Esophagus squamous epithelium (tissue), 4 donors: ENCODE measurements around the gene ATP11A.

Source experiments
- CTCF ChIP-seq, 6 experiments: fragments of 450-650 bp in 4 of 6; fragments of 200-600 bp in 2 of 6; sonication (generic) in 2 of 6; IDR thresholded peaks; one replicate each; pipeline ENCODE4 v1.5.1; 2016 to 2019; ENCODE audit warnings: antibody characterized with exemption in 6 of 6, mild to moderate bottlenecking in 4 of 6, moderate library complexity in 4 of 6
- POLR2A ChIP-seq, 4 donors: fragments of 450-650 bp; IDR thresholded peaks; one replicate each; pipeline ENCODE4 v1.6.1; 2017; ENCODE audit warnings: antibody characterized with exemption in 4 of 4, mild to moderate bottlenecking in 4 of 4, moderate library complexity in 3 of 4

DNA sequence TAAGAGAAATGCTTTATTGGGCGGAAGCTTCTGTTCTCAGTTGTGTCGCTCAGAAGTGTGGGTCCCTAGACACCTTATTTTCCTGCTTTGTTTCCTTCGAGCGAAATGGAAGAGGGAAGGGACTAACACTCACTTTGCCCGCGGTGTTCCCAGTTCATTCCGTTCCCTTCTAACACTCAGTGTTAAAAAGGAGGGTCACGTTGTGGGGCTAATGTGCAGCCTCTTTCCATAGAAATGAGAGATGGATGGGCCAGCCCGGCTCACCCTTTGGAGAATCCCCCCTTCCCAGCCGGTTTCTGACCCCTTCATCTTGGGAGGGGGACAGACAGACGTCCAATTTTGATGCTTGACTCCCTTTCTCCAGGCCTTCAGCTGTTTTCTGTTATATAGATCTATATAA is 2.3 kb downstream of the ATP11A start:
- no peak for TF ChIP-seq CTCF (IDR thresholded peaks at IDR 0.05)
- TF ChIP-seq POLR2A (IDR thresholded peaks at IDR 0.05): no peak
